B cell (primary cell): ENCODE data around the gene NHERF2. TPM values are rescaled to one million over a fixed set of nuclear protein-coding genes. Genes with fewer than 3 reads are reported as not detected.

Experiments used
- ATAC-seq: fragments of 200-7000 bp; cut with Tn5 transposase; one replicate; pipeline ENCODE4 v1.10.0; 2021; ENCODE audit warnings: low read depth, mild to moderate bottlenecking, moderate number of reproducible peaks, moderate library complexity
- CTCF ChIA-PET: fragments of 350-600 bp; sonication (Branson Sonifier 250); formaldehyde crosslinking; loops from one replicate; lab custom pipeline; 2021; ENCODE audit warnings: antibody characterized with exemption, inconsistent platforms; lab: Charles Lee
- POLR2A ChIA-PET: fragments of 350-600 bp; sonication (Branson Sonifier 250); formaldehyde crosslinking; loops from one replicate; lab custom pipeline; 2021; ENCODE audit warnings: antibody characterized with exemption; lab: Charles Lee
- DNase-seq: peaks from one replicate; pipeline ENCODE4 v3.0.0; 2013
- H2AFZ ChIP-seq: 2 replicates; pipeline ENCODE4 v1.6.1; 2012; ENCODE audit warnings: mild to moderate bottlenecking, low read depth, low read length; ENCODE audit not compliant: insufficient read depth, poor library complexity, severe bottlenecking
- H3K27ac ChIP-seq, 2 donors: 1 replicate in 1 of 2; 2 replicates in 1 of 2; pipeline ENCODE4 v1.5.1; 2012 to 2013; ENCODE audit warnings: low read length in 2 of 2, mild to moderate bottlenecking in 2 of 2, moderate library complexity in 1 of 2
- H3K27me3 ChIP-seq, 4 experiments: fragments of 200-600 bp in 1 of 4; sonication (generic) in 1 of 4; replicated peaks in 1 of 4; 1 replicate in 2 of 4; 2 replicates in 2 of 4; pipeline versions ENCODE4 v1.6.1 to v1.7.0; 2013 to 2016; ENCODE audit warnings: low read length in 3 of 4, mild to moderate bottlenecking in 2 of 4, mixed read lengths in 1 of 4, moderate library complexity in 1 of 4; ENCODE audit not compliant: insufficient read depth in 4 of 4, control insufficient read depth in 3 of 4; ENCODE audit errors: control extremely low read depth in 1 of 4
- H3K36me3 ChIP-seq, 2 experiments: replicated peaks in 1 of 2; 1 replicate in 1 of 2; 2 replicates in 1 of 2; pipeline versions ENCODE4 v1.6.1 to v1.7.1; 2013; ENCODE audit warnings: low read length in 1 of 2; ENCODE audit not compliant: insufficient read depth in 2 of 2, control insufficient read depth in 1 of 2; ENCODE audit errors: control extremely low read depth in 1 of 2, extremely low read depth in 1 of 2
- H3K4me1 ChIP-seq, 2 donors: fragments of 200-600 bp in 1 of 2; sonication (generic) in 1 of 2; 1 replicate in 1 of 2; 2 replicates in 1 of 2; pipeline versions ENCODE4 v1.5.1 to v1.6.1; 2013 to 2017; ENCODE audit warnings: low read length in 2 of 2; ENCODE audit not compliant: control insufficient read depth in 2 of 2, insufficient read depth in 2 of 2
- H3K4me2 ChIP-seq: replicated peaks from 2 replicates; pipeline ENCODE3; 2012; ENCODE audit warnings: mild to moderate bottlenecking, low read depth, low read length; ENCODE audit not compliant: poor library complexity, severe bottlenecking
- H3K4me3 ChIP-seq, 5 experiments: fragments of 200-600 bp in 1 of 5; sonication (generic) in 1 of 5; 1 replicate in 3 of 5; 2 replicates in 2 of 5; pipeline versions ENCODE4 v1.5.1 to v1.7.0; 2011 to 2016; ENCODE audit warnings: low read length in 4 of 5, mild to moderate bottlenecking in 4 of 5, low read depth in 2 of 5, control low read depth in 1 of 5, moderate library complexity in 1 of 5; ENCODE audit not compliant: insufficient read depth in 1 of 5; ENCODE audit errors: control extremely low read depth in 1 of 5, extremely low read depth in 1 of 5
- H3K79me2 ChIP-seq: fragments of 200-600 bp; sonication (generic); one replicate; pipeline ENCODE4 v1.6.0; 2016; ENCODE audit warnings: low read length; ENCODE audit not compliant: control insufficient read depth, insufficient read depth
- H3K9ac ChIP-seq: fragments of 200-600 bp; sonication (generic); 2 replicates; pipeline ENCODE4 v1.6.1; 2017; ENCODE audit warnings: mild to moderate bottlenecking, low read length, moderate library complexity
- H3K9me3 ChIP-seq, 3 donors: one replicate each; pipeline versions ENCODE4 v1.6.1 to v1.7.1; 2013; ENCODE audit warnings: low read length in 2 of 3; ENCODE audit not compliant: control insufficient read depth in 2 of 3, insufficient read depth in 1 of 3; ENCODE audit errors: control extremely low read depth in 1 of 3
- H4K20me1 ChIP-seq: 2 replicates; pipeline ENCODE4 v1.6.0; 2012; ENCODE audit warnings: mild to moderate bottlenecking, low read length; ENCODE audit not compliant: insufficient read depth, control insufficient read depth, poor library complexity, severe bottlenecking
- H3K27ac Mint-ChIP-seq: one replicate; pipeline ENCODE4 v1.8.0; 2021; ENCODE audit warnings: mixed read lengths
- H3K27me3 Mint-ChIP-seq: one replicate; pipeline ENCODE4 v1.8.0; 2021; ENCODE audit warnings: mixed read lengths
- H3K4me1 Mint-ChIP-seq: one replicate; pipeline ENCODE4 v1.8.0; 2021; ENCODE audit warnings: mixed read lengths
- H3K4me3 Mint-ChIP-seq: one replicate; pipeline ENCODE4 v1.8.0; 2021; ENCODE audit warnings: mixed read lengths
- H3K9me3 Mint-ChIP-seq: one replicate; pipeline ENCODE4 v1.8.0; 2022; ENCODE audit warnings: mixed read lengths; ENCODE audit not compliant: insufficient read depth
- CTCF ChIP-seq: fragments of 200-600 bp; IDR thresholded peaks from one replicate; pipeline ENCODE4 v1.8.0; 2022; ENCODE audit warnings: antibody characterized with exemption, mild to moderate bottlenecking
- EZH2 ChIP-seq: IDR thresholded peaks from 2 replicates; pipeline ENCODE4 v1.6.1; 2012; ENCODE audit warnings: borderline replicate concordance, low read depth, mild to moderate bottlenecking, moderate library complexity, low read length; ENCODE audit not compliant: insufficient read depth, poor library complexity, severe bottlenecking
- WGBS: methylation state at CpG from one replicate; pipeline ENCODE4 v1.1.5; 2013; ENCODE audit warnings: missing lambda C conversion rate; ENCODE audit not compliant: insufficient coverage; 5-methylcytosine and 5-hydroxymethylcytosine counted together
- intact Hi-C: fragments of 100-400 bp; cut with micrococcal nuclease; formaldehyde crosslinking; loops from one replicate; pipeline ENCODE4 v1.10.0; 2022
- polyA plus RNA-seq: library from polyadenylated mRNA; depleted of rRNA; stranded (reverse); fragments of >200 nt; gene quantifications from 2 replicates; pipeline ENCODE4 v1.2.3, GENCODE V29; 2012
- total RNA-seq, 2 donors: library from RNA; stranded (reverse); fragments of 120-200 nt in 1 of 2; gene quantifications; 1 replicate in 1 of 2; 2 replicates in 1 of 2; pipeline versions ENCODE4 v1.2.3 to v1.2.4, GENCODE V29; 2013 to 2022

NHERF2 gene
- total and polyA plus RNA-seq, 2 donors (not counting 1 experiment from before 2014, with no cell fraction given), result 1.8 to 2.2 TPM

GRCh38 chr16:2047330-2048115 lies 20.8 kb downstream of the NHERF2 start, which contains the start of the genes NTHL1 and TSC2:
TSS of gene NTHL1 (minus strand) at chr16:2047834. CDS start at chr16:2047823, 11 bp downstream.
TSS of gene TSC2 (plus strand) at chr16:2047985. CDS start at chr16:2048616, 631 bp downstream.
- ATAC-seq, result peak; percentile 97
- WGBS, result under 1% methylated on average over 81 of the region's 81 CpGs
- intact Hi-C loops, result loop anchor here (1.0 to 5.0 kb wide), 4 partner anchors 24 to 220 kb away; partner anchors contain the start of genes RNPS1, TRAF7 and ZNF598
- peak within 1 kb of the TSS in 1 of 2 donors; percentile 63 for H3K27ac ChIP-seq
- H3K9ac ChIP-seq, result peak within 1 kb of the TSS; percentile 75
- H3K27me3 ChIP-seq, result no peaks in the 10 kb centered on the region
- ChIA-PET CTCF (interaction anchor here (0.8 to 2.6 kb wide), 7 partner anchors 8 to 108 kb away, joined by 3 to 16 read pairs (median 6); partner anchors contain the start of genes NHERF2 and TRAF7), POLR2A (interaction anchor here (0.6 to 0.7 kb wide), 3 partner anchors 17 to 441 kb away, joined by 5 to 10 read pairs (median 9); partner anchors contain the start of gene MSRB1)
- no peaks in the 10 kb centered on the region for H3K27me3 Mint-ChIP-seq
- peak; percentile 26 for TF ChIP-seq CTCF
- TF ChIP-seq EZH2, result no peak
- peak within 1 kb of the TSS; percentile 91 for H3K4me3 Mint-ChIP-seq
- H3K4me1 Mint-ChIP-seq, result peaks cover 20% of the 10 kb centered on the region
- H2AFZ ChIP-seq, result peak within 1 kb of the TSS; percentile 93
- H3K4me1 ChIP-seq, result peaks cover 17 to 35% of the 10 kb centered on the region in 2 donors
- H3K79me2 ChIP-seq, result peaks cover 51% of the 10 kb centered on the region
- peak within 1 kb of the TSS; percentile 27 to 79 (median 78) for H3K4me3 ChIP-seq
- peak within 1 kb of the TSS; percentile 76 for H3K27ac Mint-ChIP-seq
- no peaks in the 10 kb centered on the region for H4K20me1 ChIP-seq
- H3K4me2 ChIP-seq, result peak within 1 kb of the TSS; percentile 96
- DNase-seq, result peak; percentile 95
- no peaks in the 10 kb centered on the region for H3K9me3 Mint-ChIP-seq
- H3K9me3 ChIP-seq, result no peaks in the 10 kb centered on the region
- peaks cover 0 to 10% of the 10 kb centered on the region in 2 experiments for H3K36me3 ChIP-seq
